Testis (tissue), 2 donors: ENCODE data around the gene CDH23.

Experiments
- CTCF ChIP-seq, 3 experiments: fragments of 450-650 bp in 2 of 3; fragments of 200-600 bp in 1 of 3; sonication (generic) in 1 of 3; IDR thresholded peaks; one replicate each; pipeline ENCODE4 v1.5.1; 2016 to 2019; ENCODE audit warnings: antibody characterized with exemption in 3 of 3, mild to moderate bottlenecking in 2 of 3, moderate library complexity in 1 of 3
- POLR2A ChIP-seq: fragments of 450-650 bp; IDR thresholded peaks from one replicate; pipeline ENCODE4 v1.6.1; 2017; ENCODE audit warnings: antibody characterized with exemption, mild to moderate bottlenecking, moderate library complexity

GRCh38 chr10:71623986-71624291, 227.2 kb downstream of the CDH23 start:
- TF ChIP-seq CTCF (IDR thresholded peaks at IDR 0.05) (no peak), POLR2A (no peak)
